ENCODE data around the gene CLN6.
"Not testable (repeated sequence)": the region's sequence is repeated elsewhere in the genome, so short reads cannot be mapped to it uniquely, and the experiment has no call there.

CLN6 gene

DNA sequence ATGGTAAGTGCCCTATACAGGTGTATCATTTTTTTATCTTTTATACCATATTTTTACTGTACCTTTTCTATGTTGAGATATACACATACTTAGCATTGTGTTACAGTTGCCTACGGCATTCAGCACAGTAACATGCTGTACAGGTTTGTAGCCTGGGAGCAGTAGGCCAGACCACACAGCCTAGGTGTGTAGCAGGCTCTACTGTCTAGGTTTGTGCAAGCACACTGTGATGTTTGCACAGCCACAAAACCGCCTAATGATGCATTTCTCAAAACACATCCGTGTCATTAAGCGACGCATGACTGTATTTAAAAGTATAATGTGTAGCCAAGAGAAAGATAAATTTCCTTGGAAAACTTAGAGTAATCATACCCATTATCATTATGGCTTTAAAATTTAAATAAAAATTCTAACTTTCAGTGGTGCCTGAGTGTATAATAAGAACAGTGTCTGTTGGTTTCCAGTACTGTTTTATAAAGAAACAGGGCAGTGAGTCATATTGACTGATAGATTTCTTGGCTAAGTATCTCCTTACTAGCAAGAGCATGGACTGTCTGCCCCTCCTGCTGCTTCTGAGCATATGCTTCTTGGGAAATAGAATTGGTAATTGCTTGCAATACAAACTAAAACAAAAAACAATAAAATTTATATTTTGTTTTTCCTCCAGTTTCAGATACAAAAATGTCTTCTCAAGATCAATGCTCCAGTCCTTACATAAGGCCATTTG, 42.7 kb downstream of the CLN6 start:
- no peak for DNase-seq

DNA sequence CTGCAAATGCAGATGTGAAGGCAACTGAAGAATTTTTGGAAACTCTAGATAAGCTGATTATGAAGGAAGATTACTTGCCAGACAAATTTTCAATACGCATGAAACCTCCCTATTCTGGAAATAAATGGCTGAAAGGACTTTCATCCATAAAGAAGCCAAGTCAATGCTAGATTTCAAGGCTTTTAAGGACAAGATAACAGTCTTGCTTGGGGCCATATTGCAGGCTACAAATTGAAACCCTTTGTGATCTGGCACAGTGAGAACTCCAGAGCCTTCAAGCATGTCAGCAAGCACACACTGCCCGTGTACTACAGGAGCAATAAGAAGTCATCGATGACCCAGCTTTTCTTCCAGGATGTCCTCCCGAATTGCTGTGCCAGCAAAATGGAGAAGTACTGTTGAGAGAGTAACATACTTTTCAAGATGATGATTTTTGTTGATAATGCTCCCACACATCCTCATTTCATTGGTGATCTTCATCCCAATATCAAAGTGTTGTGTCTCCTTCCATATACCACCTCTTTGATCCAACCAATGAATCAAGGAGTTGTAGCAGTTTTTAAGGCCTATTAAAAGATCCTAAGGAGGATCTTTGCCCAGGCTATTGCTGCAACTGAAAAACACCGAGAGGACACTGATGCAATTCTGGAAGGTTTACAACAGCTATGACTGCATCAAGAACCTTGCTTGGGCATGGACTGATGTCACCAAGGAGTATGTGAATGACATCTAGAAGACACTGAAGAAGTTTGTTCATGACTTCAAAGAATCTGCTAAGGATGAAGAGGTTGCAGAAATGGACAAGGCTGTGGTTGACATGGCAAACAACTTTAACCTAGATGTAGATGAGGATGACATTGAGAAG, 44.7 kb downstream of the CLN6 start:
- no peak for DNase-seq

- no peak for DNase-seq
These were observed 45.8 kb downstream of the CLN6 start for GRCh38 chr15:68183616-68184315.

DNA sequence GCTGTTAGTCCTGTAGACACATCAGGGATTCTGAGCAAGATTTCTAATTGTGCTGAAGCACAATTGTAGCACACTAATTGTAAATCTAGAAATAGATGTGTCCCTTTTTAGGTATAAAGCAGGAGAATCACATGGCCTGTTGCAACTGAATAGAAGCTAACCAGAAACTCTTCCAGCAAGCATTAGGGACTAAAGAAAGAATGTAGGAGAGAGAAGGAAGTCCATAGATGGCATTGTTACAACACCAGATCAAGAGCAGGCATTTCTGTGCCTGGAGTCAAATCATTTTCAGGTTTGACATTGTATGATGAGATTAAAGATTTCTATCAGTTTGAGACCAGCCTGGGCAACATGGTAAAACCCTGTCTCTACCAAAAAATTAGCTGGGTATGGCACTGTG, 51.8 kb downstream of the CLN6 start:
- DNase-seq, result no peak

- no peak for DNase-seq
These were observed 52.9 kb downstream of the CLN6 start for GRCh38 chr15:68176601-68177000.

DNA sequence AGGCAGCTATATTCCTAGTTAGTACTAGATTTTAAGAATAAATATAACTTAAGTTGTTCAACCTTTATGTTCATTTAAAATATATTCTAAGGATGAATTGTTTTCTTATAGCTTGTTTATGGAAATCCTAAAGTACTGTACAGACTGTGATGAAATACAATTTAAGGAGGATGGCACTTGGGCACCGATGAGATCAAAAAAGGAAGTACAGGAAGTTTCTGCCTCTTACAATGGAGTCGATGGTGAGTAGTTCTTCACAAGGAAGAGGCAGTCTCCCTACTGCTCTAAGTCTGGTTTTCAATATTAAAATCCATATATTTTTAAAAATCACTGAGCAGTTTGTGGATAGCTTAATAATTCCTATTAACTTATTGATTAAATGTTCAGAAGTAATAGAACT, 54.0 kb downstream of the CLN6 start:
- no peak for DNase-seq

DNA sequence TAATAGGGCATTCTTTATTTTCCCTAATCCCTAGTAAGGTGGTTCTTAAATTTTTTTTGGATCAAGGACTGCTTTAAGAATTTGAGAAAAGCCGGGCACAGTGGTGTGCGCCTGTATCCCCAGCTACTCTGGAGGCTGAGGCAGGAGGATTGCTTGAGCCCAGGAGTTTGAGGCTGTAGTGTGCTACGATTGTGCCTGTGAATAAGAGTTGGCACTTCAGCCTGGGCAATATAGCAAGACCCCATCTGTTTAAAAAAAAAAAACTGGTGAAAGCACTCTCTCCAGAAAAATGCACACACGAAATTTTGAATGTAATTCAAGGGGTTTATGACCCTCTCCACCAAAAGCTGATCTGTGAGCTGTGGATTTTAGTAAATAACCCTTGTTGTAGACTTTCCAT, 56.4 kb downstream of the CLN6 start:
- DNase-seq, result no peak

GRCh38 chr15:68172037-68172436, 57.5 kb downstream of the CLN6 start:
- not testable (repeated sequence) for DNase-seq

GRCh38 chr15:68166847-68167246, 62.7 kb downstream of the CLN6 start:
- DNase-seq, result no peak

DNA sequence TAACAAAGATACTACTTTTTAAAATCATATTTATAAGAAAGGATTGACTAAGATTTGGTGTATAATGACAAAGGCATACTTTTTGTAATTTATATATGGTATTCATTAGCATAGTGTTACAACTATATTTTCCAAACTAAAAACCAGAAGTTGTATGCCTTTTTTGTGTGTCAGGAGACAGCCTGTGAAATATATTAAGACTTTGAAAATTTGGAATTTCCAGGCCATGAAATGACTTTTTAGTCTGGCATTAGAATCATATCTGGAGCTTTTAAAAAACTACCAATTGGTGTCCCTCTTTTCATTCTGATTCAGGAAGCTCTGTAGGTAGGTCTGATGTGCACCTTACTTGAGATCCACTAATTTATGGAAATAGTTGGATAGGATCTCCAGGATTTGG, 66.3 kb downstream of the CLN6 start:
- no peak for DNase-seq

- DNase-seq, result no peak
These were observed 71.4 kb downstream of the CLN6 start for GRCh38 chr15:68158046-68158628.

GRCh38 chr15:68157074-68157473, 72.5 kb downstream of the CLN6 start:
- DNase-seq, result no peak
